CD4-positive, alpha-beta T cell treated with Interleukin-15 for 4 hours (primary cell): ENCODE results near the gene LDLR.
"Not testable (repeated sequence)": the region's sequence is repeated elsewhere in the genome, so short reads cannot be mapped to it uniquely, and the experiment has no call there.

Source experiments
- DNase-seq: peaks from one replicate; pipeline ENCODE4 v3.0.0-alpha.2; 2020; ENCODE audit warnings: low spot score

The LDLR gene

GRCh38 chr19:11106477-11106876 lies 17.2 kb downstream of the LDLR start:
- DNase-seq, result no peak

DNA sequence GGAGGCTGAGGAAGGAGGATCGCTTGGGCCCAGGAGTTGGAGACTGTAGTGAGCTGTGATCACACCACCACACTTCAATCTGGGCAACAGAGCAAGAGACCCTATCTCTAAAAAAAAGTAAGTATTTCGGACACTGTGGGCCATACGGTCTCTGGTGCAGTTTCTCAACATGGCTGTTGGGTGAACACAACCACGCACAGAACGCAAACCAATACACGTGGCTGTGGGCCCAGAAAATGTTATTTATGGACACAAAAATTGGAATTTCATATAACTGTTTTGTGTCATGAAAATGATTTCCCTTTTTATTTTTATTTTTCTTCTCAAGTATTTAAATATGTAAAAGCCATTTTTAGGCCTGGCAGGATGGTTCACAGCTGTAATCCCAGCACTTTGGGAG lies 19.5 kb downstream of the LDLR start:
- no peak for DNase-seq

DNA sequence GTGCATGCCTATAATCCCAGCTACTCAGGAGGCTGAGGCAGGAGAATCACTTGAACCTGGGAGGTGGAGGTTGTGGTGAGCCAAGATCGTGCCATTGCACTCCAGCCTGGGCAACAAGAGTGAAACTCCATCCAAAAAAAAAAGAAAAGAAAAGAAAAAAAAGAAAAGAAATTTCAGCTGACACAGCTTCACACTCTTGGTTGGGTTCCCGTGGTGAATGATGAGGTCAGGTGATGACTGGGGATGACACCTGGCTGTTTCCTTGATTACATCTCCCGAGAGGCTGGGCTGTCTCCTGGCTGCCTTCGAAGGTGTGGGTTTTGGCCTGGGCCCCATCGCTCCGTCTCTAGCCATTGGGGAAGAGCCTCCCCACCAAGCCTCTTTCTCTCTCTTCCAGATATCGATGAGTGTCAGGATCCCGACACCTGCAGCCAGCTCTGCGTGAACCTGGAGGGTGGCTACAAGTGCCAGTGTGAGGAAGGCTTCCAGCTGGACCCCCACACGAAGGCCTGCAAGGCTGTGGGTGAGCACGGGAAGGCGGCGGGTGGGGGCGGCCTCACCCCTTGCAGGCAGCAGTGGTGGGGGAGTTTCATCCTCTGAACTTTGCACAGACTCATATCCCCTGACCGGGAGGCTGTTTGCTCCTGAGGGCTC lies 22.0 kb downstream of the LDLR start:
- DNase-seq, result no peak

DNA sequence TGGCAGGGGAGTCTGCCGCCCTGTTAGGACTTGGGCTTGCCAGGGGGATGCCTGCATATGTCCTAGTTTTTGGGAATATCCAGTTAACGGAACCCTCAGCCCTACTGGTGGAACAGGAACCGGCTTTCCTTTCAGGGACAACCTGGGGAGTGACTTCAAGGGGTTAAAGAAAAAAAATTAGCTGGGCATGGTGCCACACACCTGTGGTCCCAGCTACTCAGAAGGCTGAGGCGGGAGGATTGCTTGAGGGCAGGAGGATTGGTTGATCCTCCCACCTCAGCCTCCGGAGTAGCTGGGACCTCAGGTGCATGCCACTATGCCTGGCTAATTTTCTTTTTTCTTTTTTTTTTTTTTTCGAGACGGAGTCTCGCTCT lies 22.5 kb downstream of the LDLR start:
- DNase-seq, result no peak

GRCh38 chr19:11113140-11113708 lies 24.0 kb downstream of the LDLR start:
- no peak for DNase-seq

GRCh38 chr19:11115042-11115441 lies 25.8 kb downstream of the LDLR start:
- DNase-seq, result no peak

- DNase-seq, result no peak
Measured at GRCh38 chr19:11115895-11116446, 26.7 kb downstream of the LDLR start.

- no peak for DNase-seq
Measured at GRCh38 chr19:11116507-11116906, 27.2 kb downstream of the LDLR start.

DNA sequence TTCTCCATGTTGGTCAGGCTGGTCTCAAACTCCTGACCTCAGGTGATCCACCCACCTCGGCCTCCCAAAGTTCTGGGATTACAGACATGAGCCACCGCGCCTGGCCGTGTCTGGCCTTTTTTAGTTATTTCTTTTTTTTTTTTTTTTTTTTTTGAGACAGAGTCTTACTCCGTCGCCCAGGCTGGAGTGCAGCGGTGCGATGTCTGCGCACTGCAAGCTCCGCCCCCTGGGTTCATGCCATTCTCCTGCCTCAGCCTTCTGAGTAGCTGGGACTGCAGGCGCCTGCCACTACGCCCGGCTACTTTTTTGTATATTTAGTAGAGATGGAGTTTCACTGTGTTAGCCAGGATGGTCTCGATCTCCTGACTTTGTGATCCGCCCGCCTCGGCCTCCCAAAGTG lies 32.7 kb downstream of the LDLR start:
- DNase-seq, result not testable (repeated sequence)

DNA sequence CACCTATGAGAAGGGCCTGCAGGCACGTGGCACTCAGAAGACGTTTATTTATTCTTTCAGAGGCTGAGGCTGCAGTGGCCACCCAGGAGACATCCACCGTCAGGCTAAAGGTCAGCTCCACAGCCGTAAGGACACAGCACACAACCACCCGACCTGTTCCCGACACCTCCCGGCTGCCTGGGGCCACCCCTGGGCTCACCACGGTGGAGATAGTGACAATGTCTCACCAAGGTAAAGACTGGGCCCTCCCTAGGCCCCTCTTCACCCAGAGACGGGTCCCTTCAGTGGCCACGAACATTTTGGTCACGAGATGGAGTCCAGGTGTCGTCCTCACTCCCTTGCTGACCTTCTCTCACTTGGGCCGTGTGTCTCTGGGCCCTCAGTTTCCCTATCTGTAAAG lies 33.9 kb downstream of the LDLR start:
- no peak for DNase-seq

- not testable (repeated sequence) for DNase-seq
Measured at GRCh38 chr19:11124157-11124556, 34.9 kb downstream of the LDLR start.

GRCh38 chr19:11125994-11126685 lies 36.9 kb downstream of the LDLR start:
- DNase-seq, result peak; percentile 78

DNA sequence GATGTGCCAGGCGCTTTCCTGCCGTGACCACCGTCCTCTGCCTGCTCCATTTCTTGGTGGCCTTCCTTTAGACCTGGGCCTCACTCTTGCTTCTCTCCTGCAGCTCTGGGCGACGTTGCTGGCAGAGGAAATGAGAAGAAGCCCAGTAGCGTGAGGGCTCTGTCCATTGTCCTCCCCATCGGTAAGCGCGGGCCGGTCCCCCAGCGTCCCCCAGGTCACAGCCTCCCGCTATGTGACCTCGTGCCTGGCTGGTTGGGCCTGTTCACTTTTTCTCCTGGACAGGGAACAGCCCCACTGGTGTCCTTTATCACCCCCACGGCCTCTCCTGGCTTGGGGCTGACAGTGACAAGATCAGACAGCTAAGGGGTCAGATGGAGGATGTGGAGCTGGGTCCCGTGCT lies 38.6 kb downstream of the LDLR start:
- no peak for DNase-seq

DNA sequence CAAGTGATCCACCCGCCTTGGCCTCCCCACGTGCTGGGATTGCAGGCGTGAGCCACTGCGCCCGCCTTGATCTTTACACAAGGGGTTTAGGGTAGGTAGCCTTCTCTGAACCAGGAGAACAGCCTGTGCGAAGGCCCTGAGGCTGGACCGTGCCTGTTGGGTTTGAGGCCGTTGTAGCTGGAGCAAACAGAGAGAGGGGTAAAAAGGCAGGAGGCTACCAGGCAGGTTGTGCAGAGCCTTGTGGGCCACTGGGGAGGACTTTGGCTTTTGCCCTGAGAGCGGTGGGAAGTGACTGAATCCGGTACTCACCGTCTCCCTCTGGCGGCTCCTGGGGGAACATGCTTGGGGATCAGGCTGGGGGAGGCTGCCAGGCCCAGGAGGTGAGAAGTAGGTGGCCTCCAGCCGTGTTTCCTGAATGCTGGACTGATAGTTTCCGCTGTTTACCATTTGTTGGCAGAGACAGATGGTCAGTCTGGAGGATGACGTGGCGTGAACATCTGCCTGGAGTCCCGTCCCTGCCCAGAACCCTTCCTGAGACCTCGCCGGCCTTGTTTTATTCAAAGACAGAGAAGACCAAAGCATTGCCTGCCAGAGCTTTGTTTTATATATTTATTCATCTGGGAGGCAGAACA lies 41.7 kb downstream of the LDLR start:
- peak; percentile 70 for DNase-seq

- DNase-seq, result no peak
Measured at GRCh38 chr19:11131471-11131870, 42.2 kb downstream of the LDLR start.

DNA sequence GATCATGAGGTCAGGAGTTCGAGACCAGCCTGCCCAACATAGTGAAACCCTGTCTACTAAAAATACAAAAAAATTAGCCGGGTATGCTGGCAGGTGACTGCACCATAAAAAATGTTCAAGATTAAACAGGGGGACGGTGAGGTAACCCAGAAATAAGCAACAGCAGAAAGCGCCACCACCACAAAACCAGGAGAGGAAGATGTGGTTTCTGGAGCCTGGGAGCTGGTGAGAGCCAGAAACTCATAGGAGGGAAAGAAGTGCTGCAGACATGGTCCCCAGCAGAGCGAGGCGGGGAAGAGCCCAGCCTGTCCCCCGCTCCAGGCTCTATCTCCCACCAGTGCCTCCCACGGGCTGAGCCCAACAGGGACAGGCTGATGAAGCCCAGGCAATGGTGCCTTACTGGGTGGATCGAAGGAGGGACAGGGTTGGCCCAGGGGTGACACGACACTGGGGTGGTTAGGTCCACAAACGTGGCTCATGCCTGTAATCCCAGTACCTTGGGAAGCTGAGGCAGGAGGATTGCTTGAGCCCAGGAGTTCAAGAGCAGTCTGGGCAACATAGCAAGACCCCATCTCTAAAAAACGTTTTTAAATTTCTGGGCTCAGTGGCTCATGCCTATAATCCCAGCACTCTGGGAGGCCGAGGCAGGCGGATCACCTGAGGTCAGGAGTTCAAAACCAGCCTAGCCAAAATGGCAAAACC lies 47.3 kb downstream of the LDLR start:
- DNase-seq, result no peak

DNA sequence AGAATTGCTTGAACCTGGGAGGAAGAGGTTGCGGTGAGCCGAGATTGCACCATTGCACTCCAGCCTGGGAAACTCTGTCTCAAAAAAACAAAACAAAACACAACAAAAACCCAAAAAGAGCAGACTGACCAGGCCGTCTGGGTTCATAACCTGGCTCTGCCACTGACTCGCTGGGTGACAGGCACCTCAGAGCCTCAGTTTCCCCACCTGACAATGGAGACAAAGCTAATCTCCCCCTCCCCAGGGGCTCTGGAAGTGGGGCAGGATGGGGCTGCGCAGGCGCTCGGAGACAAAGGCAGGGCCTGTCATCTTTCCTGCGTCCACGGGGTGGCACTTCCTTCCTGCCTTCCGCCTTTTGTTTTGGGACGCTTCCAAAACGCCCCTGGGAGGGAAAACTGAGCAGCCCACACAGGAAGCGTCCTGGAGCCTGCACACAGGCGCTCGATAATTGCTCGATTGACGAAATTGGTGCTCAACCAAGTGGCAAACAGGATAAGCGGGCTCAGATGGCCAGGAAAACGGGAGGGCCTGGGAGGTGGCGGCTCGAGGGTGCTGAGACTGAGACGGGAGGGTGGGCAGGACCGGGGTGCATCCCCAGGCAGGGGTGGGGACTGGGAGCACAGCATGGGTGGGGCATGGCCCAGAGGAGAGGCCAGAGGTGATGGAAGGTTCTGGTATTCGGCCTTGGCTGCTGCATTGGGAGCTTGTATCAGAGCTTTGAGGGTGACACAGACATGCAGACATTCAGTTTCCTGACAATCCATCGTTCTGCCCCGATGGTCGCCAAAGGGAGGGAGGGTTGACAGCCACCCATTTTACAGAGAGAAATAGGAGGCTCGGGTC lies 48.5 kb downstream of the LDLR start:
- peak; percentile 59 for DNase-seq

DNA sequence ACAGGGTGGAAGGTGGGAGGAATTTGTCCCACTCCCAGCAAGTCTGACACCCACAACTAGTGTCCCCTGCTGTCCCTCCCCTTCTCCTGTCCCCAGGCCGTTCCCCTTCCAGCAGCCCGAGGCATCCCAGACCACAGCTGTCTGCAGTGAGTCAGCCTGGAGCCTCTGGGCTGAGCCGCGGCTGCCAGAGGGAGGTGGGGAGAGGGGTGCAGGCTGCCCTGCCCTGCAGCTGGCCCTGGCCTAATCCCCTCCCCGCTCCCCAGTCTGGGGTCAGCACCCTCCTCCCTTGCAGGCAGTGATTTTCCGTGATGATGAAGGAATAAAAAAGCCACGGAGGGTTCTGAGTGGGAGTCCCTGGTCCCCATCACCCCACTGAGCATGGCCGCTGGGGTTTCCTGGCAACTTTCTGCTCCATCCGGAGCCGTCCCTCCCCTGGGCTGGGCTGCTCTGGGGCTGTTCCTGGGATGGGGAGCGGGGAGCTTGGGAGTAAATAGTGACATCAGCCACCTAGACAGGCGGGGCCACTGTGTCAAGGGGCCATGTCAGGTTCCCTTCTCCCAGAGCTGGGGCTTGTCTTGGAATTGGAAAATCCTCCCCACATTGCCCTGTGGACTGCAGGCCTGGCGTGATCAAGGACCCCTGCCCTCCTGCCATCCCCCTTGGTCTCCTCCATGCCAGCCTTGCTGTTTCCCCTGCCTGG lies 49.5 kb downstream of the LDLR start:
- no peak for DNase-seq

- not testable (repeated sequence) for DNase-seq
Measured at GRCh38 chr19:11140023-11140538, 50.8 kb downstream of the LDLR start.

GRCh38 chr19:11140896-11141295 lies 51.6 kb downstream of the LDLR start:
- DNase-seq, result no peak
